T1000 (cell line): ENCODE results near the gene UBE2QL1.
"Not testable (repeated sequence)": the region's sequence is repeated elsewhere in the genome, so short reads cannot be mapped to it uniquely, and the experiment has no call there.

ENCODE experiments used
- DNase-seq: peaks from one replicate; lab custom pipeline; 2025; ENCODE audit warnings: mixed read lengths; lab: John Stamatoyannopoulos, UW

UBE2QL1 gene

DNA sequence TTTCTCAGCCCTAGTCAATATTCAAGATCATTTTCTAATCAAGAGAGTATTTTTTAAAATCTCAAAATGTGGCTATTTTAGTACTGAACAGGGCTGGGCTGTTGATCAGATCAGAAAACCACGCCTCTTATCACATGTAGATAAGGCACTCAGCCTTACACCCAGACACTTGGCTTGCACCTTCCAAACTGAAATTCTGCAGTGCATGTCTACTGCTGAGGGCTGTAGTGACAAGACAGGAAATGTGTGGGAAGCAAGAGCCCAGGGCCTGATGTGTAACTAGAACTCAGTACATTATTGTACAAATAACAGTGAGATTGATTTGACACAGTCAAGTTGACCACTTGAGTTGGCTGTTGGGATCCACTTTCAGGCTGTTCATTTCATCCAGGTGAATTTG, 48.6 kb downstream of the UBE2QL1 start:
- DNase-seq: no peak

DNA sequence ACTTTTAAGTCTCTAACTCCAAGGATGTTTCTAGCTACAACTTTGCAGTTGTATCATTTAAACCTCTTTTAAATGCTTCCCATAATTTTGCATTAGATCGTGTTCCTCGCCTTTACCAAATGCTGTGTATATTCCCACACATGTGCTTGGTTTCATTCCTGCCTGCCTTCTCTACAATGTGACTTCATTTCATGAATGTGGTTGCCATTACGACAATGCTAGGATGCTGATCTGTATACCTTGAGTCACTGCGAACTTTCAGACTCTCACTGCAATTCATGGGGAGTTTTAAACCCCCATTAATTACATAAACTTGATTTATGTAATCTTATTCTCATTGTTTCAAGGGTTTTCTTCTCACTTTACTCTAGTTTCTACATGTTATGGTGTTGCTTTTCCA, 50.3 kb downstream of the UBE2QL1 start:
- DNase-seq: no peak

DNA sequence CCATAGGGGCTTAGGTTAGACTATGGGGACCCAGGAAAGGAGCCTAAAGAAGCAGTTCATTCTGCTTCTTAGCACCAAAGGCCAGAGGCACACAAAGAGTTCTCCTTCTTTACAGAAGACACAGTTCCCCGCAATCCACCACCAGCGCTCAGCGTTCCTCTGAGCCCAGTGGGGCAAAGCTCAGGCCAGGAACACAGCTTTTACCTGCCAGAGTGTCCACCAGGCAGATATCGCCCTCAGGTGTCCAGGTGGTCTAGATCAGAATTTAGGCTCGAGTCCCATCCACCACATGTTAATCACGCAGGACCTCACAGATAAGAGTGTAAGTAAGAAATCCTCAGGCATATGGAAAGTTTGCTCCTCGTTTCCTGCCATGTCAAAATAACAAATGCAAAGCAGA, 53.0 kb downstream of the UBE2QL1 start:
- DNase-seq: no peak

DNA sequence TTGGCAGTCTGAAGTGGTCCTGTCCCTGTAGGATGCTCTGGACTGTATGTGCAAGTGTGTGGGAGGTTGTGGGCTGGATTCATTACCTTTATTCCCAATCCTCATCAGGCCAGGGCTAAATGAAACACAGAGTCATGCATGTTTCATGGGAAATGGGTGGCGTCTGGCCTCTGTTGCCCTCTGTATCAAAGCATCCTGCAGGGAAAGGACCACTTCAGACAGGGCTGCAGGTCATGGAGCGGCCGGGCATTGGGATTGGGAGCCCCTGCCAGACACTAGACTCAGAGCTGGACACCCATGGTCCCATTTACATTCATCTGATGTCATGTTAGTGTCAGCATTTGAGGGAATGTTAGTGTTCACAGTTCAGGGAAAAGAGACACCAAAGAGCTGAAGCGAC, 53.8 kb downstream of the UBE2QL1 start:
- no peak for DNase-seq

DNA sequence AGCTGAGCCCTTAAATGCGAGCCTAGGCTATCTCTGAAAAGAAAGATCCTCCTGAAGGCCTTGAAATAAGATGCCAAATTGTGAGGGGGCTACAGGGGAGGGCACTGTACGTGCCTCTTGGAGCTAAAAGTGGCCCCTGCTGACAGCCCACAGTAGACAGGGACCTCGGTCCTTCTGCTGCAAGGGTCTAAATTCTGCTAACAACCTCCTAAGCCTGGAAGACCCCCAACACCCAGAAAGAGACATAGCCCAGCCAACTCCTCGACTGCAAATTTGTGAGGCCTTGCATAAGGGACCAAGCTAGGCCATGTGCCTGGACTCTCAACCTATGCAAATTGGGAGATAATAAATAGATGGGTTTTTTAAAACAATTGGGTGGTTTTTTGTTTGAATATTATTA, 54.7 kb downstream of the UBE2QL1 start:
- no peak for DNase-seq

DNA sequence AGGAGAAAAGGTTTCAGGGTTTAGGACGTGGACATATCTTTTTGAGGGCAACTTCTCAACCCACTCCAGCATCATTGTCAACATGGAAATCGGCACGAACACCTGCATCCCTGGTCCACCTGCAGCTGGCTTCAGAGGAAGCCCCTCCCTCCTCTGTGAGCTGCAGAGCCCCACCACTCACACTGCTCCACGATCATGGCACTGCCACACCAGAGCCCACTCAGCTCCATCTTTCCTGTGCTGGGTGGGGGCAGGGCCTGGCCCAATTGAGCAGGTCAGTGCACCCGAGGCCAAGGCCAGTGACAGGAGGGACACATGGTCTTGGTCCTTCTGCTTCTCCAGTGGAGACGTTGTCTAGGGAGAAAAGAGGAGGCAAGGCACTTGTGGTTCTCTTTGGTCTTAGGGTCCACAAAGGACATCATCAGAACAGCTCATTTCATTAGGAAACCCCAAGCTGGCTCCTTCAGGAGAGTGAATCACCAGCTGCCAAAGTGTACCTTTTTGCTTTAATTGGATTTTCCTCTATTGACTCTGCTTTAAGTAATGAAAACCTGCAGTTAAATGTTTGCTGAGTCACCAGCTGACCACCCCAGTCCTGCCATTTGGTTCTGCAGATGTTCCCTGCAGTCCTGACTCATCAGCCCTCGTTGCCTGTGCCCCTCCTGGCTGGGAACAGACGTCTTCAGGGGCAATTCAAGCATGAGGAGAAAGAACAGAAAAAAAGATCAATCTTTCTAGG, 56.2 kb downstream of the UBE2QL1 start:
- DNase-seq: peak; percentile 5

DNA sequence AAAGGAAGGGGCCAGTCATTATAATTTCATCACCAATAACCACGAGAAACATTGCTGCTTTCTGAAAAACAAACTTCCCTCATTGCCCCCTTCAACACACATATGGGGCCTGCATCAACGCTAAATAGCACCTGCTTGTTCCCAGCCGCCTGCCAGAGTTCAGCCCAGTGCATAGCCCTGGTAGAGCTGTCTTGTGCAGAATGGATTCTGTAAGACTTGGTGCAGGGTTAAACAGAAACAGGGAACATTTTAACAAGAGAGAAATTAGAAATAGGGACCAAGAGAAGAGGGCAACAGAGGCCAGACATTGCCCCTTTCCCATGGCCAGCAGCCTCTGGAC, 56.7 kb downstream of the UBE2QL1 start:
- DNase-seq: no peak

DNA sequence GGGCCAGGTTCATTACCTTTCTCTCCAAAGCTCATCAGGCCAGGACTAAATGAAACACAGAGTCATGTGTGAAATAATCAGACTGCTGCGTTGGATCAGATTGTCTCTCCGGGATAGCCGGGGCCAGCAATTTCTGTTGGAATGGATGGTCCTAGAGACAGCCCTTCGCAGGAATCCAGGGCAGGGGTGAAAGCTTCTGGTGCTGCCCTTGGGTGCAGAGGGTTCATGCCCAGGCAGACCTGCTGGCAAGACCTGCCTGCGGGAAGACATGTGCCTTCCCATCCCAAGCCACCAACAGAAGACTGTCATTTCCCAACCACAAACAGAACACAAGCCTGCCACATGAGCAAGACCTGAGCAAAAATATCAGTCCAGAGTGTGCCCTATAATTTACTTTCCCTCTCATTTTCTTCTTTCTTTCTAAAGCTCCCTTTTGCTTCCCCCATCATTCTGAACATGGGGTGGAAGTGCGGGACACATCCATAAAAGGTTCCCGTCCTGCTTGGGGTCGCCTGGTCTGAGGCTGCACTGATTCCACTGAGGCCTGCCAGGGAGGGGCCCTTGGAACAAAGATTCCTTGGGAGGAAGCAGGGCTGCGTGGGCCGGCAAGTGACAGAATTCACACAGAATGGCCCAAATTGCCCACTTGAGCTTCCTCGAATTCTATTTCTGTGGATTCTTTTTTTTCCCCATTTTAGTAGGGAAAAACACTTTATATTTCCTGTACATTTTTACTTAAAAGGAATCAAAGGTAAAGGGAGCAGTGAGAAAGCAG, 57.3 kb downstream of the UBE2QL1 start:
- no peak for DNase-seq

DNA sequence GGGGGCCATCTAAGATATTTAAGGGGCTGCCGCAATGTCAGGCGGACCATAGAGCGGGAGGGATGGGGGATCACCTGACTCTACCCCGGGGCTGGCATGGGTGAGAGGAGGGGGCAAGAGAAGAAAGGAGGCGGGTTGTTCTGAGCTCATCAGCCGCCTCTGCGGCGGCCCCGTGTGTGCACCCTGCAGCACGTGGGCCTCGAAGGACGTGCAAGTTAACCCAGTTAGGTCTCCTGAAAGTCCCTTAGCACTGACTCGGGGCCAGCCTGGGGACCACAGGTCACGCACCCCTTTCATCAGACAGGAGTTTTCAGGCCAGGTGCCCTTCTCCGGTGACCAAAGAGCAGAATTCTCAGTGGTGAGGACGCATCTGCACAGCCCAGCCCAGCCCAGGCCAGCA, 58.0 kb downstream of the UBE2QL1 start:
- DNase-seq: no peak

DNA sequence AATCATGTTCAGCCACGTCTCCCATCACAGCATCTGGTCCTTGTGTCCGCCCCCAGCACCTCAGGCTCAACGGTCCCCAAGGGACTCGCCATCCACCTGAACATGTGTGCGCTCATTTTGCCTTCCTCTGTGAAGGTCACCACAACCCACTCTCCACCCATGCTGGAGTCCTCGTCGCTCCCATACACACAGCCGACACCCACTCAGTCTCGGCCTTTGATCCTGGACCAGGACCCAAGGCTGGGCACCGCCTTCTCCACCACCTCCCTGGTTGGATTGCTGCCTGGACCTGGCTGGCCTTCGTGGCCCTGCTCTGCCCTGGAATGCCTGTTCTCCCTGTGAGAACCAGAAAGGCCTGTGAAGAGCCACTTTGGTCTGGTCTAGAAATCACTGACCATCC, 60.3 kb downstream of the UBE2QL1 start:
- no peak for DNase-seq

DNA sequence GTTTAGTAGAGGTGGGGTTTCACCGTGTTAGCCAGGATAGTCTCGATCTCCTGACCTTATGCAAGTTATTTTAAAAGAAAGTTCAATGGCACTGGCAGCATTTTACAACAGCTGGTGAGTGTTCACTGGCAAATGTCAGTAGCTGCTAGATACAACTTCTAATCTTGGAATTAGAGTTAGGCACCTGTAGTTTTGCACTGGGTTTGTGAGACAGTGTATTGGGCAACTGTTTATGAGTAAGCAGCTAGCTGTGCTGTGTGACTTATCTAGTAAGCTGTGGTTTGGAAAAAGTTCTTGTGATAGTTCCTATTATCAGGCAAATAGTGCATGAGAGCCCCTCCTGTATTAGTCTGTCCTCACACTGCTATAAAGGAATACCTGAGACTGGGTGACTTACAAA, 61.5 kb downstream of the UBE2QL1 start:
- no peak for DNase-seq

DNA sequence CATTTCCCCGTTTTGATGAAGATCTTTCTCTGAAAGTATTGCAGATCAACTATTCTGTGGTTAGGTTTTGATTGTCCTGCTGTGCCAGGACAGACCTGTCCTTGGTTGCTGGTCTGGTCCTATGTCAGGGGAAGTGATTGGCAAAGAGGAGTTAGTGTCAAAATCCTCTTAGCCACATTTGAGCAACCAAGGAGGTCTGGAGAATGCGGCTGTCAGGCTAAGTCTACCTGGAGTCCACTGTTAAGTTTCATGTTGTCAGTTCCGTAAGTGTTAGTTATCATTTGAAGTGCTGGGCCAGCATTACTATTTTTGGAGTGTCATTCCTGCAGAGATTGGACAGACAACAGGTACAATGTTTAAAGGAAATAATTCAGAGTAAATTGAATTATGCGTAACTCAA, 62.3 kb downstream of the UBE2QL1 start:
- no peak for DNase-seq

DNA sequence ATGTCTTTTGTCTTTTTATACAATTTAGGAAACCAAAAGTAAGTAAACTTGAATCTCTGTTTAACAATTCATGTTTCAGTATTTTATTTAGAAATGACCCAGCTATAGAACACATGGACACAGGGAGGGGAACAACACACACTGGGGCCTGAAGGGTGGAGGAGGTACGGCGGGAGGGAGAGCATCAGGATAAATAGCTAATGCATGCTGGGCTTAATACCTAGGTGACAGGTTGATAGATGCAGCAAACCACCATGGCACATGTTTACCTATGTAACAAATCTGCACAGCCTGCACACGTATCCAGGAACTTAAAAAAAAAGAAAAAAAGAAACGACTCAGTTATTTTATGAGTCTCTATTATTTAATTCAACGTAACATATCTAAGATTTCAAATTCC, 67.2 kb downstream of the UBE2QL1 start:
- not testable (repeated sequence) for DNase-seq

DNA sequence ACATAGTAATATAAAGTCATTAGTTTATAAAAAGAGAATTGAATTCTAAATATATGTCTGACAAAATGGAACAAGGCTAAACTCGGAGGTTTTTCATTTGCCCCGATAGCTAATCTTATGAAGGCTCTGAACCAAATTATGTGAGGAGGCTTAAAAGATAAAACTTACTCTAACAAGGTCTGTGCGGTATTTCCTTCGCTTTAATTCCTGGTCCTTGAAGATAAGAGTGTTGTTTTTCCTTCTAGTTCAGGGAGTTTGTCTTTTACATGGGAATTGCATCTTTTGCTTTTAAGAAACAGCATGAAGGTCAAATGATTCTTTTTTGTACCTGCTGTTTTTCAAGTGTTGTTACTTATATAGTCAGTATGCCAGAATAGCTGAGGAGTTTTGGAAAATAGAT, 68.2 kb downstream of the UBE2QL1 start:
- no peak for DNase-seq

DNA sequence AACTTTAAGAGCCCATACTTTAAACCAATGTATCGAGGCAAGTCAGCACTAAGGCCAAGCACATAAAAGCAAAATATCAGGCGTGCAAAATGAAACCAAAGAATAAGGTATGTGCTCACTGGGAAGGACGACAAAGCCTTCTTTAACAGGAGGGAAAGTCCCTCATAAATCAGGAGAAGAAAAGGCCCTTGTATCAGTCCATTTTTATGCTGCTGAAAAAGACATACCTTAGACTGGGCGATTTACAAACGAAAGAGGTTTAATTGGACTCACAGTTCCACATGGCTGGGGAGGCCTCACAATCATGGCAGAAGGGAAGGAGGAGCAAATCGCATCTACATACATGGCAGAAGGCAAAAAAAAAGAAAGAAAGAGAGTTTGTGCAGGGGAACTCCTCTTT, 68.9 kb downstream of the UBE2QL1 start:
- DNase-seq: no peak

DNA sequence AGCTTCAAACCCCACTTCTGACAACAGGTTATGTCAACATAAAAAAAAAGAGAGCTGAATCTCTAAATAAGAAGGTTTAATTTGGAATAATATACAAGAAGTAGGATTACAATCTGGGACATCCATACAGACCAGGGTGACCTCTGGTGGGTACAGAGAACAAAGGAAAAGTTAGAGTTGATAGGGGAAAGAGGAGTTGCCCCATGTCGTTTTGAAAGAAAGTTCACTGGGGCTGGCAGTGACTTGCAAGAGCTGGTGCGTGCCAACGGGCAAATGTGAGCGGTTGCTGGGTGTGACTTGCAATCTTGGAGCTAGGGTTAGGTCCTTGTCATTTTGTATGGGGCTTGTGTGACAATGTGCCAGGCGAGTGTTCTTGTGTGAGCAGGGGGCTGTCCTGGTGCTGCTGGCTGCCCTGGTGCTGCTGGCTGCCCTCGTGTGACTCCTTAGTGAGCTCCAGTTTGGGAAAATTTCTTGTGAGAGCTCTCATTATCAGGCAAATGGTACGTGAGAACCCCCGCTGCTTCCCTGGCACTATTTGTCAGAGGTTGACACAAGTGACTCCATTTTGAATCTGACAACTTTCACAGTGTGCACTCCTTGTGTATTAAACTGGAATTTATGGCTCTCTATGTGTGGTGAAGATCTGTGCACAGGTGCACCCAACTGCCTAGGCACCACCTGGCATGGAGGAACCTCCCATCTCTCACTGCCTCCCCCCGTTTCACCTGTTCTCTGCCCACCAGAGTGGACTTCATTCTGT, 69.8 kb downstream of the UBE2QL1 start:
- no peak for DNase-seq

DNA sequence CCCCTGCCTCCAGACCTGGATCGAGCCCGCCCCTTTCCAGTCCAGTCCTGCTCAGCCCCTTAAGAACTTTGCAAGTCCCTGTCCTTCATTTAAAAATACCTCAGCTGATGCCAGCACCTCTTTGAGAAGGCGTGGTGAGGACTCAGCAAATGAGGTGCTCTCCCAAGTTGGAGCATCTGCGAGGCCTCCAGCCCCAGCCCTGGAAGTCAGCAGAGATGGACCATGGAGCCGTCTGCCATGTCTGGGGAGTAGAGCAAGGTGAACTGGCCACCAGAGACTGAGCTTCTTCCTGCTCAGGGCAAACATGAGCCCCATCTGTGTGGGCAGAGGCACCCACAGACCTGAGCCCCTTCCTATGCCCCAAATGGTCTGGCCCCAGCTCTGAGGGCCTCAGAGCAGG, 71.5 kb downstream of the UBE2QL1 start:
- no peak for DNase-seq

DNA sequence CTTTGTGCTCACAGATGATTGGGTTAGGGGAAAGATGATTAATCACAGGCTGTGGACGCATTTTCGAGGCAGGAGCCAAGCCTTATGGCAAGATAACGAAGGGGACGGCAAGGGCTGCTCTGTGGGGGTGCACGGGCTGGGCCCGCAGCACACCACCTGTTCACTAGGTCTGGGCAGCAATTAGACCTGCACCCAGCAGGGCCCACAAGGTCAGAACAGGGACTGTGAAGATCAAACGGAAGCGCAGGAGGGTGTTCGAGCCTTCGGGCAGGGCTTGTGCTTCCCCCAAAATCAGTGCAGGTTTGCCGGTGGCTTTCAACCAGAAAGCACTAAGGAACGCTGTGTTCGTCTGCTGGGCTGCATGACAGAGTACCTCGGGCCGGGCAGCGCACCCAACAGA, 73.7 kb downstream of the UBE2QL1 start:
- DNase-seq: no peak

DNA sequence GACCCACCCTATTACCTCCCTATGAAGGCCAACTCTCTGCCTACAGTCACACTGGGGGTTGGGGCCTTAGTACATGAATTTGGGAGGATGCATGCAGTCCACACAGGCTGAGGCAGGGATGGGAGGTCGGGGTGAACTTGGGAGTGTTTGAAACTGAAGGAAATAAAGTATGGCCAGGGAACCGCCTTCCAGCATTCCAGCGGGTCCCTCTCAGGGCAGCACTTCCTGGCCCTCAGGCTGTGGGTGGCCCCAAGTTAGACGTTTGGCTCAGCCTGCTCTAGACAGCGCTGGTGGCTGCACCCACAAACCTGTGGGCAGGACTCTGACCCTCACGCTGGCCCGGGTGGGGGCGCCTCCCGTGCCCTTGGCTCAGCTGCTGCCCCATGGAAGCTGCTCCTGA, 74.3 kb downstream of the UBE2QL1 start:
- DNase-seq: no peak

DNA sequence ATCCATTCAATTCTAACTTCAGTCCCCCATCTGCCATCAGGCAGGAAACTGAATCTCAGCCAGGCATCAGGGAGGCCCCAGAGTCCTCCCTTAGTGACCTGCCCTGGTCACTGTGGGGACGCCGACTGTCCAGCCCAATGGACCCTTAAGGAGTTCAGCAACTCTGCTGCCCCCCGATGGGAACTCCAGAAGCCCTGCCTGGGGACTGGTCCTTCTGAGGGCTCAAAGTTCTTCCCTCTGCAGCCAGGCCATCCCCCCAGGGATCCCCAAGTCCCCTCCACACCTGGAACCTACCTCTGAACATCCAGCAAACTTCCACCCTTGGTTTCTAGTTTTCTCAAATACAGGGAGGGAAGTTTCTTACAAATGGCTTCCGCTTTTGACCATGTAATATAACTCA, 76.8 kb downstream of the UBE2QL1 start:
- no peak for DNase-seq

DNA sequence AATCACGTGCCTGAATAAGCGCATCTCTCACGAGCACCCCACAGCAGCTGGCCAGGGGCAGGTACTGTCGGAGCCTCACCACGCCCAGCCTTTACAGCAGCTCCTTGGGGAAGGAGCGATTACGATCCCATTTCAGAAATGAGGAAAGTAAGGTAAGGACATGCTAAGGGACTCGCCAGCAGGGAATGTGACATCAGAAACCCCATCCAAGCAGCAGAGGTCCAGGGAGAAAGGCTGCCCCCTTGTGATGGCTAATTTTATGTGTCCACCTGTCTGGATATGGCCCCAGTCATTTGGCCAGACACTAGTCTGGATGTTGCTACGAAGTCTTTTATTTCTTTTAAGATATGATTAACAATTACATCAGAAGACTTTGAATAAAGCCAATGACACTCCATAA, 77.3 kb downstream of the UBE2QL1 start:
- no peak for DNase-seq

DNA sequence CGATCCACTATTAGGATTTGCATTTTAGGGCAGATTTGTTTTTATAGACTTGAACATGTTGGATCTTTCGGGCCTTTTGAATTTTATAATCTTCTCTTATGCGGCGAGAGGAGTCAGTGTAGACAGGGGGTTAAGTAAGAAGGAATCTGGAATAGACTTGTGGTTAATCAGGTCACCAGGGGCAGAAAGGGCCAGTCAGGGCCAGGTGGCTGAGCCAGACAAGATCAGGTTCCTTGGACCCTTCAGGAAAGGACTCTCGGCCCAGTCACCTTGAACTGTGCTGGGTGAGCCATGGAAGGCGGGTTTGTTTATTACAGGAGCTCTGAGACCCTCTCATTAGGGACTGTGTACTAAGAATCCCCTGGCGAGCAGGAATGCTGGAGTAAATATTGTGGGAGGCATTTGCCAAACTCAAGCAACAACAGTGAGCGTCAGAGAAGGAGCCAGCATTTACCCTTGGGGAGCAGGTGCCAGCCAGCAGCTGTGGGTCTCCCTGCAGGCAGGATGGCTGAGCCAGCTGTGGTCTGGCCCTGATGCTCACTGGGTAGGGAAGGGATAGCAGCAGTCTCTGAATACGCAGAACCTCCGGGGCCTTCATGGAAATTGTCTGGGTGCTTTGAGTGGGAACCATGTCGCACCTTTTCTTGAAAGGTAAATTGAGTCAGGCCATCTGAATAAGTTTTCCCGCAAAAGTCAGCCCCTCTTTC, 79.2 kb downstream of the UBE2QL1 start:
- no peak for DNase-seq

DNA sequence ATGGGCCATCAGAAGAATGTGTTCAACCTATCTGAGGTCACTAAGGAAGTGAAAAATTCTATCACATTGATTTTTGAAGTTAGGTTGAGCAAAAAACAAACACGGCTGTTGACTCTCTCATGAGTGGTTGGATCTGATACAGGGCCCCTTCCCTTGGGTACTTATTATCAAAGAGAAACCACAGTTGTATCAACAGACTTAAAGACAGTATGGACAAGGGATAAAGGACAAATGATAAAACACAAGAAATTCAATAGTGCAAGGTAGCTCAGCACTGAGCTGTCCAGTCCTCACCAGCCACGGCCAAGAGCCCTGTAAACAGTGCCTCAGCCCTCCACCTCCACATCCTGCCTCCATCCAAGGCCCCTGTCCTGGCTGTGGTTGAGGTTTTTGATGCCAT, 86.9 kb downstream of the UBE2QL1 start:
- DNase-seq: no peak
